ENCODE results near the gene DYNLRB1. TPM values are rescaled to one million over a fixed set of nuclear protein-coding genes. Genes with fewer than 3 reads are reported as not detected.
"Not testable (repeated sequence)": the region's sequence is repeated elsewhere in the genome, so short reads cannot be mapped to it uniquely, and the experiment has no call there.

Gene DYNLRB1
- total RNA-seq, 4 donors from 2014 or later, result 158 to 258 (median 209) TPM

- H3K27me3 ChIP-seq, result no peaks in the 10 kb centered on the region
- peaks cover 0 to 25% (median 0%) of the 10 kb centered on the region in 3 donors for H3K4me1 ChIP-seq
- 6 to 15% methylated on average over 14 to 15 of the region's 38 CpGs for WGBS, 2 donors (ENCODE audit: low coverage in 1 of 2)
- H3K4me3 ChIP-seq, result no peak overlapping the region
- no peaks in the 10 kb centered on the region for H3K9me3 ChIP-seq
- H3K27ac ChIP-seq, result peak overlapping the region in 3 of 4 donors; percentile 33 to 42 (median 40)
- ATAC-seq, result peak; percentile 88
- H3K36me3 ChIP-seq, result peaks cover 0 to 70% of the 10 kb centered on the region in 2 donors
- TF ChIP-seq CTCF (IDR thresholded peaks at IDR 0.05), result peak; percentile 38 to 80 (median 70)
- no peak for TF ChIP-seq POLR2AphosphoS5 (IDR thresholded peaks at IDR 0.05)
Measured at GRCh38 chr20:34475979-34476736, 40.1 kb upstream of the DYNLRB1 start.

GRCh38 chr20:34479627-34480026 is 36.6 kb upstream of the DYNLRB1 start:
- no peak for ATAC-seq
- 95 to 100% methylated on average over 3 to 4 of the region's 4 CpGs for WGBS, 2 donors (ENCODE audit: low coverage in 1 of 2)
- Histone ChIP-seq H3K36me3 (peaks cover 0 to 75% of the 10 kb centered on the region in 2 donors), H3K4me3 (no peak overlapping the region), H3K27me3 (no peaks in the 10 kb centered on the region), H3K9me3 (no peaks in the 10 kb centered on the region), H3K4me1 (peaks cover 0 to 13% (median 0%) of the 10 kb centered on the region in 3 donors), H3K27ac (no peak overlapping the region)
- TF ChIP-seq CTCF (IDR thresholded peaks at IDR 0.05) (no peak), EP300 (IDR thresholded peaks at IDR 0.05) (no peak), POLR2A (IDR thresholded peaks at IDR 0.05) (no peak), POLR2AphosphoS5 (IDR thresholded peaks at IDR 0.05) (no peak)

- not testable (repeated sequence) for H3K4me3 ChIP-seq, H3K4me1 ChIP-seq, H3K27ac ChIP-seq, H3K27me3 ChIP-seq, ATAC-seq, H3K9me3 ChIP-seq
- peaks cover 0 to 83% of the 10 kb centered on the region in 2 donors for H3K36me3 ChIP-seq
- 0% methylated on average over 1 of the region's 1 CpG for WGBS, 2 donors (ENCODE audit: low coverage in 1 of 2)
Measured at GRCh38 chr20:34482154-34482553, 34.1 kb upstream of the DYNLRB1 start.

GRCh38 chr20:34483585-34484220 is 32.5 kb upstream of the DYNLRB1 start:
- H3K27me3 ChIP-seq, H3K4me1 ChIP-seq, H3K27ac ChIP-seq, H3K4me3 ChIP-seq, ATAC-seq, H3K9me3 ChIP-seq: not testable (repeated sequence)
- H3K36me3 ChIP-seq, result peaks cover 0 to 83% of the 10 kb centered on the region in 2 donors
- 92 to 96% methylated on average over 2 to 3 of the region's 3 CpGs for WGBS, 2 donors (ENCODE audit: low coverage in 1 of 2)

- Histone ChIP-seq H3K27ac (no peak overlapping the region), H3K9me3 (no peaks in the 10 kb centered on the region), H3K4me3 (no peak overlapping the region), H3K36me3 (peaks cover under 1 to 84% of the 10 kb centered on the region in 2 donors), H3K4me1 (no peaks in the 10 kb centered on the region), H3K27me3 (no peaks in the 10 kb centered on the region)
- TF ChIP-seq POLR2A (IDR thresholded peaks at IDR 0.05), result no peak
- TF ChIP-seq CTCF (IDR thresholded peaks at IDR 0.05), result no peak
- TF ChIP-seq POLR2AphosphoS5 (IDR thresholded peaks at IDR 0.05), result no peak
- no peak for TF ChIP-seq EP300 (IDR thresholded peaks at IDR 0.05)
- 74 to 94% methylated on average over 3 to 4 of the region's 4 CpGs for WGBS, 2 donors (ENCODE audit: low coverage in 1 of 2)
- no peak for ATAC-seq
Measured at GRCh38 chr20:34485068-34485634, 31.1 kb upstream of the DYNLRB1 start.
